Psoas muscle (tissue), 8 donors: Measurements from ENCODE around the gene KISS1R. TPM values are rescaled to one million over a fixed set of nuclear protein-coding genes. Genes with fewer than 3 reads are reported as not detected.

Source experiments
- ATAC-seq, 4 donors: fragments of 200-7000 bp; cut with Tn5 transposase; one replicate each; pipeline ENCODE4 v1.9.1; 2020; ENCODE audit warnings: moderate library complexity in 3 of 4, mild to moderate bottlenecking in 2 of 4
- DNase-seq, 2 donors: peaks; one replicate each; pipeline ENCODE4 v3.0.0-alpha.2; 2020
- H3K27ac ChIP-seq: fragments of 200-600 bp; one replicate; pipeline ENCODE4 v1.8.0; 2022
- H3K27me3 ChIP-seq, 3 donors: fragments of 200-600 bp in 1 of 3; one replicate each; pipeline versions ENCODE4 v1.6.1 to v1.8.0; 2013 to 2022; ENCODE audit warnings: low read length in 2 of 3, mild to moderate bottlenecking in 2 of 3, moderate library complexity in 1 of 3; ENCODE audit not compliant: insufficient read depth in 3 of 3
- H3K36me3 ChIP-seq, 2 donors: fragments of 200-600 bp in 1 of 2; one replicate each; pipeline versions ENCODE4 v1.6.1 to v1.8.0; 2013 to 2022; ENCODE audit warnings: low read depth in 1 of 2, mild to moderate bottlenecking in 1 of 2, moderate library complexity in 1 of 2; ENCODE audit not compliant: insufficient read depth in 1 of 2
- H3K4me1 ChIP-seq: fragments of 200-600 bp; one replicate; pipeline ENCODE4 v1.8.0; 2022
- H3K4me3 ChIP-seq: fragments of 200-600 bp; one replicate; pipeline ENCODE4 v1.8.0; 2022; ENCODE audit warnings: mild to moderate bottlenecking
- H3K9me3 ChIP-seq: fragments of 200-600 bp; one replicate; pipeline ENCODE4 v1.8.0; 2022
- WGBS, 3 donors: extraction: QIAGEN DNeasy Blood & Tissue Kit; methylation state at CpG; one replicate each; pipeline versions ENCODE4 v1.1.6 to v1.1.7; 2013; 5-methylcytosine and 5-hydroxymethylcytosine counted together
- intact Hi-C, 2 donors: fragments of 100-400 bp; cut with DNase I; formaldehyde crosslinking; loops; one replicate each; pipeline versions ENCODE4 v1.11.0 to v1.14.2; 2022
- polyA plus RNA-seq, 3 donors: library from polyadenylated mRNA; stranded (reverse); fragments of 200-250 nt; gene quantifications; one replicate each; pipeline ENCODE4 v1.2.3, GENCODE V29; 2013
- total RNA-seq, 4 donors: library from RNA; stranded (reverse); fragmentation: NEBNext Ultra II Directional in 2 of 4; extraction: Animal tissue kit (Norgen Biotek cat#: 25700) in 2 of 4; gene quantifications; one replicate each; pipeline versions ENCODE4 v1.2.1 to v1.2.4, GENCODE V29; 2021 to 2023
- TF ChIP-seq, protein P1 (sequence below): fragments of 200-600 bp; IDR thresholded peaks from one replicate; pipeline ENCODE4 v1.8.0; 2022; ENCODE audit warnings: antibody characterized with exemption
- donor health status: healthy with polysubstance abuse.
- donor health status: DM: no; HTN: no; CAD: no; lungs with moderate emphysema.
- donor health status: Bipolar disorder and iron deficiency.
- donor health status: healthy.
- donor health status: DM: yes; HTN: yes; CAD: no.
- donor health status: DM: no; HTN: no; CAD: no.
- donor health status: DM: no; HTN: no; CAD: no.
- donor health status: DM: yes; HTN: yes; CAD: no.

Gene KISS1R
- total and polyA plus RNA-seq, 7 donors: 0.16 TPM; not detected in 6

DNA sequence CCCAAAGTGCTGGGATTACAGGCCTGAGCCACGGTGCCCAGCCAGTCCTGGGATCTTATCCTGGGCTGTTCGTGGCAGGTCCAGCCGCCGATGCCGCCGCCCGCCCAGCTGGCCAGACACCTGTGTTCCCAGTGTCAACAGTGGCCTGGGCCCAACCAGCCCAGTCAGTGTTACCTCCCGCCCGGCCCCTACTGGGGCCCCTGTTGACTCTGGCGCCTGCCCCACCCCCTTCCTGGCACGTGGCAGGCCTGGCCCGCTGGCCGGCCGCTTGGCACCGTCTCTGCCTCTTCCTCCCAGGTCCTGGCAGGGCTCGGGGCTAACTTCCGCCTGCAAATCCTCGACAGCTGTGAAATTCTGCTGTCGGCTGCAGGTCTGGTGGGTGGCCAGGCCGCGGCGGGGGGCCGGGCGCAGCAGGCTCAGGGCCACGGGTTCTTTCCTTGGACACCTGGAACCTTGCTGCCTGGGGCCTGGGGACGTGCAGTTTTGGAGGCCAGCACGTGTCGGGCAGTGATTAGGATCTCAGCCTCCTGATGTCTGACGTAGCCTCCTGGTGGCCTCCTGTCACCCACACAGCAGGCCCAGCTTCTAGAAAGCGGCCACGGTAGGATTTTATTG is 17.8 kb downstream of the KISS1R start:
- intact Hi-C loops: no loop called here

DNA sequence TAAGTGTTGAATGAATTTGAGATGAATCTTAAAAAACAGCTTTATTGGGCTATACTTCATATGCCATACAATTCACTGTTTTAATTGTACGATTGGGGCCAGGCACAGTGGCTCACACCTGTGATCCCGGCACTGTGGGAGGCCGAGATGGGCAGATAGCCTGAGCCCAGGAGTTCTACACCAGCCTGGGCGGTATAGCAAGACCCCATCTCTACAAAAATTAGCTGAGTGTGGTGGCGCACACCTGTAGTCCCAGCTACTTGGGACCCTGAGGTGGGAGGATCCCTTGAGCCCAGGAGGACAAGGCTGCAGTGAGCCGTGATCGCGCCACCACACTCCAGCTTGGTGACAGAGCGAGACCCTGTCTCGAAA is 19.0 kb downstream of the KISS1R start:
- WGBS, 3 donors: 95 to 98% (median 97%) methylated on average over 10 of the region's 10 CpGs
- peaks cover 34% of the 10 kb centered on the region for H3K4me1 ChIP-seq
- TF ChIP-seq, protein P1, sequence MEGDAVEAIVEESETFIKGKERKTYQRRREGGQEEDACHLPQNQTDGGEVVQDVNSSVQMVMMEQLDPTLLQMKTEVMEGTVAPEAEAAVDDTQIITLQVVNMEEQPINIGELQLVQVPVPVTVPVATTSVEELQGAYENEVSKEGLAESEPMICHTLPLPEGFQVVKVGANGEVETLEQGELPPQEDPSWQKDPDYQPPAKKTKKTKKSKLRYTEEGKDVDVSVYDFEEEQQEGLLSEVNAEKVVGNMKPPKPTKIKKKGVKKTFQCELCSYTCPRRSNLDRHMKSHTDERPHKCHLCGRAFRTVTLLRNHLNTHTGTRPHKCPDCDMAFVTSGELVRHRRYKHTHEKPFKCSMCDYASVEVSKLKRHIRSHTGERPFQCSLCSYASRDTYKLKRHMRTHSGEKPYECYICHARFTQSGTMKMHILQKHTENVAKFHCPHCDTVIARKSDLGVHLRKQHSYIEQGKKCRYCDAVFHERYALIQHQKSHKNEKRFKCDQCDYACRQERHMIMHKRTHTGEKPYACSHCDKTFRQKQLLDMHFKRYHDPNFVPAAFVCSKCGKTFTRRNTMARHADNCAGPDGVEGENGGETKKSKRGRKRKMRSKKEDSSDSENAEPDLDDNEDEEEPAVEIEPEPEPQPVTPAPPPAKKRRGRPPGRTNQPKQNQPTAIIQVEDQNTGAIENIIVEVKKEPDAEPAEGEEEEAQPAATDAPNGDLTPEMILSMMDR: no peak
- H3K9me3 ChIP-seq: no peaks in the 10 kb centered on the region
- H3K27ac ChIP-seq: no peak overlapping the region
- ATAC-seq (no peak), DNase-seq (no peak)
- H3K27me3 ChIP-seq: no peaks in the 10 kb centered on the region
- intact Hi-C loops: no loop called here
- no peaks in the 10 kb centered on the region for H3K36me3 ChIP-seq
- no peak overlapping the region for H3K4me3 ChIP-seq

More for the DNA sequence above, 17.8 kb downstream of the KISS1R start:
- Histone ChIP-seq H3K27me3 (no peaks in the 10 kb centered on the region), H3K9me3 (no peaks in the 10 kb centered on the region), H3K36me3 (no peaks in the 10 kb centered on the region), H3K4me3 (peak overlapping the region; percentile 16), H3K27ac (peak overlapping the region; percentile 81), H3K4me1 (peaks cover 27% of the 10 kb centered on the region)
- TF ChIP-seq, protein P1: no peak
- peak; percentile 89 to 95 for DNase-seq
- WGBS, 3 donors: 6 to 8% (median 8%) methylated on average over 29 to 31 of the region's 31 CpGs
- peak; percentile 96 to 98 (median 98) for ATAC-seq

DNA sequence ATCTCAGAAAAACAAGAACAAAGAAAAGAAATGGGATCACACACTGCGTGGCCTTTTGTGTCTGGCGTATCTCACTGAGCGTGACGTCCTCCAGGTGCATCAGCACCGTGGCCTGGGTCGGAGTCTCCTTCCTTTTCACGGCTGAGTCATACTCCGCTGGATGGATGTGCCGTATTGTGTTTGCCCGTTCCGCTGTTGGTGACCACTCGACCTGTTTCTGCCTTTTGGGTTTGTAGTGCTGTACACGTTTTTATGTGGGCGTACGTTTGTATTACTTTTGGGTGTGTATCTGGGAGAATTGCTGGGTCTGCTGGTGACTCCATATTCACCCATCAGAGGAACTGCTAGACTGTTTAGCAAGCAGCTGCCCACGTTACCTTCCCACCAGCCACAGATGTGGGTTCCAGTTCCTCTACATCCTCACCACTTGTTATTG is 20.1 kb downstream of the KISS1R start:
- Histone ChIP-seq H3K27me3 (peaks cover 0 to 1% (median 0%) of the 10 kb centered on the region in 3 donors), H3K9me3 (no peaks in the 10 kb centered on the region), H3K4me3 (no peak overlapping the region), H3K36me3 (no peaks in the 10 kb centered on the region), H3K4me1 (peaks cover 37% of the 10 kb centered on the region), H3K27ac (no peak overlapping the region)
- intact Hi-C loops: no loop called here
- ATAC-seq (no peak), DNase-seq (no peak)
- TF ChIP-seq, protein P1: no peak
- 92 to 95% (median 94%) methylated on average over 16 of the region's 16 CpGs for WGBS, 3 donors

DNA sequence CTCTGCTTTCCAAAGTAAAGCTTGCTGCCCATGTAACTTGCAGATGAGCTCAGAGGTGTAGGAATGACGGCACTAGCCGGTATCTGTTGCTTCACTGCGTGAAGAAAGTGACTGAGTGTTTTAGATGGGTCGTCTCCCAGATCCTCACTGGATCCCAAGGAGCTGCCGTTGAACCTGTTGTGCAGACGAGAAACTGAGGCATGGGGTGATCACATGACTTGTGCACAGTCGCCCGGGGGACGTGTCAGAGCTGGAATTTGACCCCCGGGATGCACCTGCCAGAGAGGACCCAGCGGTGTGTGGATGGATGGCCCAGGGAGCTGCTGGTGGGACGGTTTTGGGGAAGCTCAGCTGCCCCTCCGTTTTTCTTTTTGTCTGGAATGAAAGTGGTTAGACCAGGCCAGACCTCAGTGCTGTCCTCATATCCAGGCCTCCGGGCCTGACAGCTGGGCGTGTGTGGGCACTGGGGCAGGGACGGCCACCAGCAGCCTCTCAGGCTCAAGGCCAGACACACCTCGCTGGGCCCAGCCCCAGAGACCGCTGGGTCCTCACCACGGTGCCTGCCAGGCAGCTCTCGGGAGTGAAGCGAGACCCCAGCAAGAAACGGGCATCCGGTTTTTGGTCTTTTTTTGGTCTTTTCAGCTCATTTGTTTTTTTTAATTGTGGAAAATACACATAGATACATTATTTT is 21.2 kb downstream of the KISS1R start:
- DNase-seq (no peak), ATAC-seq (no peak)
- Histone ChIP-seq H3K4me3 (no peak overlapping the region), H3K9me3 (no peaks in the 10 kb centered on the region), H3K27me3 (peaks cover 0 to 1% (median 0%) of the 10 kb centered on the region in 3 donors), H3K36me3 (no peaks in the 10 kb centered on the region), H3K4me1 (peaks cover 31% of the 10 kb centered on the region), H3K27ac (no peak overlapping the region)
- 81 to 85% (median 82%) methylated on average over 23 of the region's 23 CpGs for WGBS, 3 donors
- intact Hi-C loops: no loop called here
- TF ChIP-seq, protein P1: no peak
